Measurements from ENCODE around the gene EFNB2.

The EFNB2 gene

GRCh38 chr13:106500445-106500844 is 35.0 kb downstream of the EFNB2 start:
- DNase-seq (ENCODE audit: low read depth in 2 of 2): no peak

GRCh38 chr13:106499896-106500295 is 35.6 kb downstream of the EFNB2 start:
- no peak for DNase-seq (ENCODE audit: low read depth in 2 of 2)

- no peak for DNase-seq (ENCODE audit: low read depth in 2 of 2)
These were observed 36.3 kb downstream of the EFNB2 start for GRCh38 chr13:106499113-106499512.

- DNase-seq (ENCODE audit: low read depth in 2 of 2): no peak
These were observed 36.9 kb downstream of the EFNB2 start for GRCh38 chr13:106498571-106498970.

- no peak for DNase-seq (ENCODE audit: low read depth in 2 of 2)
These were observed 37.3 kb downstream of the EFNB2 start for GRCh38 chr13:106498158-106498557.

- no peak for DNase-seq (ENCODE audit: low read depth in 2 of 2)
These were observed 38.4 kb downstream of the EFNB2 start for GRCh38 chr13:106497079-106497478.

- DNase-seq (ENCODE audit: low read depth in 2 of 2): no peak
These were observed 39.1 kb downstream of the EFNB2 start for GRCh38 chr13:106496072-106496997.

GRCh38 chr13:106494936-106495335 is 40.5 kb downstream of the EFNB2 start:
- no peak for DNase-seq (ENCODE audit: low read depth in 2 of 2)

GRCh38 chr13:106494506-106494905 is 41.0 kb downstream of the EFNB2 start:
- no peak for DNase-seq (ENCODE audit: low read depth in 2 of 2)

GRCh38 chr13:106493533-106494220 is 41.8 kb downstream of the EFNB2 start:
- DNase-seq (ENCODE audit: low read depth in 2 of 2): no peak

- no peak for DNase-seq (ENCODE audit: low read depth in 2 of 2)
These were observed 42.6 kb downstream of the EFNB2 start for GRCh38 chr13:106492588-106493475.

- DNase-seq (ENCODE audit: low read depth in 2 of 2): no peak
These were observed 43.4 kb downstream of the EFNB2 start for GRCh38 chr13:106491928-106492587.

GRCh38 chr13:106491463-106491862 is 44.0 kb downstream of the EFNB2 start:
- no peak for DNase-seq (ENCODE audit: low read depth in 2 of 2)

- no peak for DNase-seq (ENCODE audit: low read depth in 2 of 2)
These were observed 44.7 kb downstream of the EFNB2 start for GRCh38 chr13:106490569-106491321.

GRCh38 chr13:106489849-106490568 is 45.5 kb downstream of the EFNB2 start:
- no peak for DNase-seq (ENCODE audit: low read depth in 2 of 2)

GRCh38 chr13:106488686-106489085 is 46.8 kb downstream of the EFNB2 start:
- no peak for DNase-seq (ENCODE audit: low read depth in 2 of 2)

- no peak for DNase-seq (ENCODE audit: low read depth in 2 of 2)
These were observed 47.4 kb downstream of the EFNB2 start for GRCh38 chr13:106488076-106488475.

- no peak for DNase-seq (ENCODE audit: low read depth in 2 of 2)
These were observed 48.3 kb downstream of the EFNB2 start for GRCh38 chr13:106487129-106487528.

GRCh38 chr13:106486287-106486686 is 49.2 kb downstream of the EFNB2 start:
- no peak for DNase-seq (ENCODE audit: low read depth in 2 of 2)
